GM19397 (cell line): Measurements from ENCODE around the gene AGFG1.

Source experiments
- ATAC-seq: cut with Tn5 transposase; IDR thresholded peaks from one replicate; pipeline ENCODE4 v1.9.1; 2021; ENCODE audit warnings: mild to moderate bottlenecking, moderate library complexity; ENCODE audit not compliant: unreplicated experiment

AGFG1 gene

GRCh38 chr2:227606476-227606875, 134.5 kb downstream of the AGFG1 start:
- no peak for ATAC-seq

- no peak for ATAC-seq
These were observed 136.0 kb downstream of the AGFG1 start for GRCh38 chr2:227607941-227608340.

GRCh38 chr2:227608561-227609338, 136.8 kb downstream of the AGFG1 start:
- ATAC-seq: peak; percentile 50

GRCh38 chr2:227610123-227610522, 138.2 kb downstream of the AGFG1 start:
- no peak for ATAC-seq
